BLaER1 treated with 17β-estradiol and CSF1 and Interleukin-3, amounts not matched to agents 10 nM and 100 nM (cell line): ENCODE data around the gene COPA.

ENCODE experiments used
- H3K27ac ChIP-seq, 11 experiments: shearing (Covaris generic); formaldehyde crosslinking; 2 replicates each; pipeline ENCODE4 v1.8.1; 2022
- H3K27me3 ChIP-seq, 11 experiments: shearing (Covaris generic); formaldehyde crosslinking; 2 replicates each; pipeline ENCODE4 v1.8.1; 2022
- H3K36me3 ChIP-seq, 11 experiments: shearing (Covaris generic); formaldehyde crosslinking; 2 replicates each; pipeline ENCODE4 v1.8.1; 2022
- H3K4me1 ChIP-seq, 10 experiments: shearing (Covaris generic); formaldehyde crosslinking; 2 replicates each; pipeline ENCODE4 v1.8.1; 2022
- H3K4me2 ChIP-seq, 11 experiments: shearing (Covaris generic); formaldehyde crosslinking; 2 replicates each; pipeline ENCODE4 v1.8.1; 2022
- H3K4me3 ChIP-seq, 10 experiments: shearing (Covaris generic); formaldehyde crosslinking; 2 replicates each; pipeline ENCODE4 v1.8.1; 2022
- H3K9ac ChIP-seq, 11 experiments: shearing (Covaris generic); formaldehyde crosslinking; 2 replicates each; pipeline ENCODE4 v1.8.1; 2022
- H3K9me3 ChIP-seq, 11 experiments: shearing (Covaris generic); formaldehyde crosslinking; replicated peaks in 1 of 11; 2 replicates each; pipeline ENCODE4 v1.8.1; 2022
- H4K20me1 ChIP-seq, 11 experiments: shearing (Covaris generic); formaldehyde crosslinking; 2 replicates each; pipeline ENCODE4 v1.8.1; 2022
- Cebpa-rat ChIP-seq, 11 experiments: shearing (Covaris generic); IDR thresholded peaks; 2 replicates each; pipeline ENCODE4 v1.8.1; 2022

Gene COPA

GRCh38 chr1:160244209-160244608 lies 98.8 kb downstream of the COPA start:
- peaks cover 51 to 88% (median 69%) of the 10 kb centered on the region in 11 experiments for H3K36me3 ChIP-seq
- no peak overlapping the region for H3K4me2 ChIP-seq
- no peaks in the 10 kb centered on the region for H3K4me1 ChIP-seq

GRCh38 chr1:160243767-160244166 lies 99.3 kb downstream of the COPA start:
- Histone ChIP-seq H3K9me3 (no peaks in the 10 kb centered on the region), H3K27me3 (no peaks in the 10 kb centered on the region), H3K4me2 (no peak overlapping the region), H3K36me3 (peaks cover 56 to 90% (median 72%) of the 10 kb centered on the region in 11 experiments), H3K4me1 (no peaks in the 10 kb centered on the region), H3K27ac (no peak overlapping the region), H4K20me1 (peaks cover 32 to 90% (median 74%) of the 10 kb centered on the region in 11 experiments; a peak in 20 of 22 replicates), H3K9ac (no peak overlapping the region), H3K4me3 (no peak overlapping the region)
- TF ChIP-seq Cebpa-rat (IDR thresholded peaks at IDR 0.05), result no peak

More at GRCh38 chr1:160244209-160244608, 98.8 kb downstream of the COPA start:
- H3K27me3 ChIP-seq, result no peaks in the 10 kb centered on the region
- H3K9me3 ChIP-seq, result no peaks in the 10 kb centered on the region
- no peak overlapping the region for H3K27ac ChIP-seq
- H3K4me3 ChIP-seq, result no peak overlapping the region
- H3K9ac ChIP-seq, result 0 out of 22 replicates have a peak overlapping the region, but pooled peaks of 1 of the 11 experiments have one; percentile 1
- H4K20me1 ChIP-seq, result peaks cover 35 to 95% (median 77%) of the 10 kb centered on the region in 11 experiments; a peak in 20 of 22 replicates
- TF ChIP-seq Cebpa-rat (IDR thresholded peaks at IDR 0.05), result no peak

- no peak overlapping the region; a peak in 1 of 22 replicates for H3K9ac ChIP-seq
- TF ChIP-seq Cebpa-rat (IDR thresholded peaks at IDR 0.05), result no peak
- H3K4me2 ChIP-seq, result no peak overlapping the region
- H3K36me3 ChIP-seq, result peaks cover 94 to 100% (median 99%) of the 10 kb centered on the region in 11 experiments
- no peak overlapping the region for H3K27ac ChIP-seq
- H3K4me1 ChIP-seq, result no peaks in the 10 kb centered on the region
- peaks cover 14 to 52% (median 39%) of the 10 kb centered on the region in 11 experiments; a peak in 18 of 22 replicates for H4K20me1 ChIP-seq
- no peak overlapping the region for H3K4me3 ChIP-seq
- H3K9me3 ChIP-seq, result no peaks in the 10 kb centered on the region
- no peaks in the 10 kb centered on the region for H3K27me3 ChIP-seq
These were observed 103.3 kb downstream of the COPA start for GRCh38 chr1:160239582-160240299.
